ENCODE measurements around the gene PFKL. TPM values are rescaled to one million over a fixed set of nuclear protein-coding genes. Genes with fewer than 3 reads are reported as not detected.
A peak's percentile ranks its signal among the peaks of the same experiment; 100 is the strongest.

PFKL gene
- total and polyA plus RNA-seq, 8 donors: 40.0 to 120 (median 55.2) TPM

DNA sequence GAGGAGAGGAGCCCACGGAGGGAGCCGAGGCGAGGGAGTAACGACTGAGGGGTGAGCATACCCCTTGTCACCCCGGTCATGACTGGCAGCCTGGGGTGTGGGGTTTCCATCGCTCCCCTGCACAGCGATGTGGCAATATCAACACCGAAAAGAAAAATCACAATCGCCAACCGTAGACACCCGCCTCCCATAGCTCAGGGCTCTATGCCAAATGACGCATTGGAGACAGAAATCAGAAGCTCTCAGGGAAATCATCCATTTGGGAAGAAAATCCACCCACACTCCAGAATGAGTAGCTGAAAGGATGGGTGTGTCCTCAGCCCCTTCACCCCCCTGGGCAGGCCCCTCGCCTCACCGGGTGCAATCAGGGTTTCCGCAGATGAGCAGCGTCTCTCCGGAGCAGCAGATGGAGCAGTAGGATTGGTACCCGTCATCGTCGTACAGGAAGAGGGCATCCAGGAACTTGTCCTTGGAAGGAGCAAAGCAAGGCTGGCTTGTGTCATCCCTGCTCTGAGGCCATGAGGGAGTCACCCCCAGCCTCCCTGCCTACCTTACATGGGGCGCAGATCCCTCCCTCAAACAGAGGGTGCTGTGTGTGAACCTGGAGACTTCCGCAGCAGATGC lies 40.7 kb upstream of the PFKL start:
- no peak for FAIRE-seq
- H3K27me3 ChIP-seq: no peaks in the 10 kb centered on the region
- DNase-seq: peak in 1 of 6 donors; percentile 18

DNA sequence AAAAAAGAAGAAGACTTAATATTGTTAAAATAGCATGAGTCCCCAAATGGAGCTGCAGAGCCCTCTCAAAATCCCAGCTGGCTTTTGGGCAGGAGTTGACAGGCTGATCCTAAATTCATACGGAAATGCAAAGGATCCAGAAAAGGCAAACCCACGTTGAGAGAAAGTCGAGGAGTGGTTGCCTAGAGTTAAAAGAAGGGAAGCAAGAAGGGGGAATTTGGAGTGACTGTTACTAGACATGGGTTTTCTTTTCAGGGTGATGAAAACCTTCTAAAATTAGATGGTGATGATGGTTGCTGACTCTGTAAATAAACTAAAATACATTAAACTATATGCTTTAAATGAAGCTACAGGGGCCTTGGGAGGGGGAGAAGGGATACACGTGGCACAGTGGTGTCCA lies 39.8 kb upstream of the PFKL start:
- H3K27me3 ChIP-seq: no peaks in the 10 kb centered on the region
- FAIRE-seq (no peak), ATAC-seq (no peak), DNase-seq (no peak)
- 38 to 47% methylated on average over 4 of the region's 4 CpGs for WGBS, 2 donors
- H3K9me3 ChIP-seq: no peaks in the 10 kb centered on the region
- H3K4me3 ChIP-seq: no peak overlapping the region
- no peaks in the 10 kb centered on the region for H3K36me3 ChIP-seq
- TF ChIP-seq CTCF (IDR thresholded peaks at IDR 0.05): no peak
- H3K27ac ChIP-seq: no peak overlapping the region
- intact Hi-C loops (cut with DNase I): no loop called here
- no peaks in the 10 kb centered on the region for H3K4me1 ChIP-seq

More for the DNA sequence above, 40.7 kb upstream of the PFKL start:
- intact Hi-C loops (cut with DNase I): no loop called here
- TF ChIP-seq CTCF (IDR thresholded peaks at IDR 0.05): no peak
- Histone ChIP-seq H3K36me3 (no peaks in the 10 kb centered on the region), H3K27ac (no peak overlapping the region), H3K4me3 (no peak overlapping the region), H3K9me3 (no peaks in the 10 kb centered on the region), H3K4me1 (no peaks in the 10 kb centered on the region)
- 70 to 78% methylated on average over 22 of the region's 22 CpGs for WGBS, 2 donors
- no peak for ATAC-seq

DNA sequence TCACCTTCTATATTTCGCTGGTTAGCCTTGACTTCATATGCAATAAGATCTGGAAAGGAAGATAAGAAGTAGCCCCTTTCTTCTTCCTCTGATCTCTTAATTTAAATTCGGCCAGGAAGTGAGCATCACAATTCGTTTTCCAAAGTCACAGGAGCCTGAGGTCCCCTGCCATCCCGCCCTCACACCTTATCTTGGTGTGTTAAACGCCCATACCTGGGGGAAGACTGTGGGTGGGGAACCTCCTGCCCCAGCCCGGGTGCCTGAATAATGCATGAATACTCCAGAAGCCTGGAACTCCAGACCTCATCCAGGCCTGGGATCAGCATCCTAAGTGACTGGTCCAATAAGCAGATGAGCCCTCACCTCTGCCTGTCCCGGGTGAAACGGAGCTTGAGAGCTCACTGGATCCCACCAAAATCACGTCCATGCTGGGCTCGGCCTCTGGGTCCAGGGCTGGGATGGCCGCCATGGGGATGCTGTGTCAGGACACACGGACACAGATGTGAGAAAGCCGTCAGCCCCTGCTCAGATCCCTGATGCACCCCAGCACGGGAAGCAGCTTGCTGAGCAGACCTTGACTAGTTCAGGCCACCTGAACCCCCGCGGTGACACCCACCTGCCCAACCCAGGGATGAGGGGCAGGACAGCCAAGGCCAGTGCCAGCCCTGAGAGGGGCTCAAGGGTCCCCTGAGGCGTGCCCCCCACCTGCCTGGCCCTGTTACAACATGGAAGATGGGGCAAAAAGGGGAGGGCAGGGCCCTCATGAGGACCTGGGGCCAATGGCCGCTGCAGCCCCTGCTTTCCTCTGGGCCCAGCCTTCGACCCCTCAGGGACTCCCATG lies 38.8 kb upstream of the PFKL start:
- H3K9me3 ChIP-seq: no peaks in the 10 kb centered on the region
- FAIRE-seq (no peak), DNase-seq (peak in 2 of 6 donors; percentile 20 to 58), ATAC-seq (no peak)
- WGBS, 2 donors: 57 to 67% methylated on average over 18 to 19 of the region's 19 CpGs
- no peaks in the 10 kb centered on the region for H3K36me3 ChIP-seq
- H3K4me3 ChIP-seq: no peak overlapping the region
- intact Hi-C loops (cut with DNase I): no loop called here
- H3K27me3 ChIP-seq: no peaks in the 10 kb centered on the region
- H3K27ac ChIP-seq: no peak overlapping the region
- TF ChIP-seq CTCF (IDR thresholded peaks at IDR 0.05): no peak
- H3K4me1 ChIP-seq: no peaks in the 10 kb centered on the region

- ATAC-seq: no peak
- H3K27me3 ChIP-seq: no peaks in the 10 kb centered on the region
- FAIRE-seq: no peak
- H3K27ac ChIP-seq: no peak within 1 kb of the TSS
- peak in 1 of 6 donors; percentile 53 for DNase-seq
- H3K36me3 ChIP-seq: no peaks in the 10 kb centered on the region
- no peak for TF ChIP-seq CTCF (IDR thresholded peaks at IDR 0.05)
- no peaks in the 10 kb centered on the region for H3K4me1 ChIP-seq
- WGBS, 2 donors: 50 to 54% methylated on average over 16 to 19 of the region's 19 CpGs
- H3K4me3 ChIP-seq: no peak within 1 kb of the TSS
- intact Hi-C loops (cut with DNase I): no loop called here
- no peaks in the 10 kb centered on the region for H3K9me3 ChIP-seq
Observed at GRCh38 chr21:44261675-44262295, 38.1 kb upstream of the PFKL start, which contains the start of gene DNMT3L. DNMT3L (minus strand) TSS chr21:44261897; CDS start chr21:44261259, 638 bp downstream.
